GM18951 (cell line): ENCODE measurements around the gene PIK3R2.
"Not testable (repeated sequence)": the region's sequence is repeated elsewhere in the genome, so short reads cannot be mapped to it uniquely, and the experiment has no call there.

Experiments
- POLR2A ChIP-seq: IDR thresholded peaks from 4 replicates; pipeline ENCODE4 v1.6.1; 2011; ENCODE audit warnings: mild to moderate bottlenecking; ENCODE audit not compliant: insufficient read length, insufficient read depth; ENCODE audit errors: extremely low read depth
- in situ Hi-C: fragments of 300-500 bp; cut with MboI; formaldehyde crosslinking; loops from one replicate; pipeline ENCODE4 v1.12.0; 2022; ENCODE audit warnings: low sequenced_read_pairs, mixed read lengths, inconsistent platforms; ENCODE audit not compliant: unreplicated experiment

The PIK3R2 gene

GRCh38 chr19:18150776-18151624, 2.0 kb upstream of the PIK3R2 start:
- in situ Hi-C loops = no loop called here
- no peak for TF ChIP-seq POLR2A

DNA sequence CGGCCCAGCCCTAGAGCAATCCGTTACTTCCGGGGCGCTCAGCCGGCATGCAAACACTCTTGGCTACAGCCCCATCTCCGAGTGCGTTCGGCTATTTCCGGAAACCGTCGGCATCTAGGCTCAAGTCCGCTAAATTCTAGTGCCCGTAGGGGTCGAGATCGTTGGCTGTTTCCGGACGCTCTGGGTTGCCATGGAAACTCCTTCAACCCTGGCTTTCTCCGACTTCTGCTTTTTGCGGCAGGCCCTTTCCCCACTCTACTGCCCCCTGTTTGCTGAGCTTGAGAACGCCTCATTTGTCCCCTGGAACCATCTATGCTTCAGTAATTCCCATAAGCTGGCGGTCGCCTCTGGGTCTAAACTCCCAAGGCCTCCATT, 534 bp upstream of the PIK3R2 start:
- in situ Hi-C loops = no loop called here
- TF ChIP-seq POLR2A = peak; percentile 59

DNA sequence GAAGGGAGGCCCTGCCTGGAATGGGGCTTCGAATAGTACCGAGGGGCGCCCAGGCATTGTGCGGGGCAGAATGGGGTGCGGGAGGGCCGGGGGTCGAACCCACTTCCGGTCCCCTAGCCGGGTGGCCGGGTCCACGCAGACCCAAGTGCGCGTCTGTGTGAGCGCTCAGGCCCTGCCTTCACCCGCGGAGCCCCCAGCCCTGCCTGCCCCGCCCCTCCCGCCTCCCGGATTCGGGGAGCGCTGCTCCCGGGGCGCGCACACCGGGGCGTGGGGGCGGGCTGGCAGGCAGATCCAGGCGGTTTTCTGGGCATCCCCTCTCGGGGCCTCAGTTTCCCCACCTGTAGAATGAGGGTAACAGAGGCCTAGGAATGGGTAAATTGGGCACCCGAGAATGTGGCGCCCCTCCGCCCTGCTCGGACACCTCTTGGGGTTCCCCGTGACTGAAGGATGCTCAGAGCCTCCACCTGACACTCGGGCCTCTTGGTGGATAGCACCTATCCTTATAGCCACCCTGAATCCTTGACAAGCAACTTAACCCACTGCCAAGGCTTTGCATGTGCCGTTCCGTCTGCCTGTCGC, 682 bp downstream of the PIK3R2 start:
- no peak for TF ChIP-seq POLR2A
- in situ Hi-C loops = no loop called here

- TF ChIP-seq POLR2A = no peak
- in situ Hi-C loops = no loop called here
These were observed 2.4 kb downstream of the PIK3R2 start for GRCh38 chr19:18155095-18156087.

GRCh38 chr19:18156268-18156667, 3.3 kb downstream of the PIK3R2 start:
- no peak for TF ChIP-seq POLR2A
- in situ Hi-C loops = no loop called here

GRCh38 chr19:18156841-18157464, 4.0 kb downstream of the PIK3R2 start:
- TF ChIP-seq POLR2A = no peak

GRCh38 chr19:18157465-18158063, 4.6 kb downstream of the PIK3R2 start:
- in situ Hi-C loops = no loop called here
- TF ChIP-seq POLR2A = no peak

More at GRCh38 chr19:18156841-18157464, 4.0 kb downstream of the PIK3R2 start:
- in situ Hi-C loops = no loop called here

DNA sequence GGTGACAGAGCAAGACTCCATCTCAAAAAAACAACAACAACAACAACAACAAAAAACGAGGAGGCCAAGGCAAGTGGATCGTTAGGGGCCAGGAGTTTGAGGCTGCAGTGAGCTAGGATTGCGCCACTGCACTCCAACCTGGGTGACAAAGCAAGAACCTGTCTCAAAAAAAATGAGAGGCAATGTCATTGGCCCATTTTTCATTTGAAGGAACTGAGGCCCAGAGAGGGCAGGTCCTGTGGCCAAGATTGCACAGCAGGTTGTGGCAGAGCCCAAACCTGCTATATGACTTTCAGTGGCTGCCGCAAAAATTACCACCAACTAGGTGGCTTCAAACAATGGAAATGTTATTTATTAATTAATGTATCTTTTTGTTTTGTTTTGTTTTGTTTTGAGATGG, 5.5 kb downstream of the PIK3R2 start:
- no peak for TF ChIP-seq POLR2A
- in situ Hi-C loops = no loop called here

DNA sequence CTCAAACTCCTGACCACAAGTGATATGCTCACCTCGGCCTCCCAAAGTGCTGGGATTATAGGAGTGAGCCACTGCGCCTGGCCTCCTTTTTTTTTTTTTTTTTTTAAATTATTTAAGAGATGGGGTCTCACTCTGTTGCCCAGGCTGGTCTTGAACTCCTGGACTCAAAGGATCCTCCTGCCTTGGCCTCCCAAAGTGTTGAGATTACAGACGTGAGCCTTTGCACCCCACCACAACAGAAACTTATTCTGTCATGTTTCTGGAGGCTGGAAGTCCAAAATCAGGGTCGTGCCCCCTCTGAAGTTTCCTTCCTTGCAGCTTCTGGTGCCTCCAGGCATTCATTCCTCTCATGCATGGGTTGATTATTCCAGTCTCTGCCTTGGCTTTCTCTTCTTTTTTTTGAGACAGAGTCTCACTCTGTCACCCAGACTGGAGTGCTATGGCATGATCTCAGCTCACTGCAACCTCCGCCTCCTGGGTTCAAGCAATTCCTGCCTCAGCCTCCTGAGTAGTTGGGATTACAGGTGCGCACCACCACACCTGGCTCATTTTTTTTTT, 6.2 kb downstream of the PIK3R2 start:
- in situ Hi-C loops = not testable (repeated sequence)

GRCh38 chr19:18159810-18160209, 6.8 kb downstream of the PIK3R2 start:
- in situ Hi-C loops = no loop called here
- TF ChIP-seq POLR2A = no peak

- TF ChIP-seq POLR2A = no peak
- in situ Hi-C loops = no loop called here
These were observed 7.6 kb downstream of the PIK3R2 start for GRCh38 chr19:18160493-18160970.

DNA sequence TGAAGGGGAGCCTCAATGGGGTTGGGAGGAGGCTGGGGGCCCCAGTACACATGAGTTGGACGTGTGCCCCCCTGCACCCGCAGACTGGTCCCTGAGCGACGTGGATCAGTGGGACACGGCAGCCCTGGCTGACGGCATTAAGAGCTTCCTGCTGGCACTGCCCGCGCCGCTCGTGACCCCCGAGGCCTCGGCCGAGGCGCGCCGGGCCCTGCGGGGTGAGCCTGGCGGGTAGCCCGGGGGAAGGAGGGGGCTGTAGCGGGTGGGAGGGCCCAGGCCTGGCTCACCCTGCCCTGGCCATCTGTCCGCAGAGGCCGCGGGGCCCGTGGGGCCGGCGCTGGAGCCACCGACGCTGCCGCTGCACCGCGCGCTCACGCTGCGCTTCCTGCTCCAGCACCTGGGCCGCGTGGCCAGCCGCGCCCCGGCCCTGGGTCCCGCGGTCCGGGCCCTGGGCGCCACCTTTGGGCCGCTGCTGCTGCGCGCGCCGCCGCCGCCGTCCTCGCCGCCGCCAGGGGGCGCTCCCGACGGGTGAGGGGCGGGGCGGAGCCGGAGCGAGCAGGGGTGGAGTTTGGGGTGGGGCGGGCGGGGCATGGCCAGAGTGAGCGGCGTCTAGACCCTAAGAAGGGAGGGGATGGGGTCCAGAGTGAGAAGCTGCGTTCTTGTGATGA, 8.1 kb downstream of the PIK3R2 start:
- peak; percentile 66 for TF ChIP-seq POLR2A
- in situ Hi-C loops = no loop called here
